ENCODE results near the gene MAP4K5. TPM values are rescaled to one million over a fixed set of nuclear protein-coding genes. Genes with fewer than 3 reads are reported as not detected.
"Not testable (repeated sequence)": the region's sequence is repeated elsewhere in the genome, so short reads cannot be mapped to it uniquely, and the experiment has no call there.

Gene MAP4K5
- total and polyA plus RNA-seq, 2 donors = 35.2 to 145 TPM

- Histone ChIP-seq H3K36me3 (ENCODE audit: insufficient read depth) (no peaks in the 10 kb centered on the region), H3K27ac (ENCODE audit: low read depth) (no peak overlapping the region), H3K4me1 (ENCODE audit: insufficient read depth) (peaks cover 1% of the 10 kb centered on the region), H3K4me3 (ENCODE audit: low read depth, low read length) (no peak overlapping the region)
- WGBS = 81% methylated on average over 6 of the region's 6 CpGs
- DNase-seq (ENCODE audit: extremely low spot score) = no peak
These were observed 7.4 kb downstream of the MAP4K5 start for GRCh38 chr14:50524731-50525515.

- Histone ChIP-seq H3K36me3 (ENCODE audit: insufficient read depth) (no peaks in the 10 kb centered on the region), H3K4me1 (ENCODE audit: insufficient read depth) (peaks cover 1% of the 10 kb centered on the region), H3K27ac (ENCODE audit: low read depth) (no peak overlapping the region), H3K4me3 (ENCODE audit: low read depth, low read length) (no peak overlapping the region)
- WGBS = 86% methylated on average over 2 of the region's 2 CpGs
- no peak for DNase-seq (ENCODE audit: extremely low spot score)
These were observed 8.3 kb downstream of the MAP4K5 start for GRCh38 chr14:50524060-50524459.

GRCh38 chr14:50523271-50524041 is 8.9 kb downstream of the MAP4K5 start:
- Histone ChIP-seq H3K36me3 (ENCODE audit: insufficient read depth) (no peaks in the 10 kb centered on the region), H3K4me1 (ENCODE audit: insufficient read depth) (peaks cover 1% of the 10 kb centered on the region), H3K27ac (ENCODE audit: low read depth) (no peak overlapping the region), H3K4me3 (ENCODE audit: low read depth, low read length) (no peak overlapping the region)
- no peak for DNase-seq (ENCODE audit: extremely low spot score)
- 85% methylated on average over 5 of the region's 5 CpGs for WGBS

- Histone ChIP-seq H3K4me1 (ENCODE audit: insufficient read depth) (peaks cover 1% of the 10 kb centered on the region), H3K4me3 (ENCODE audit: low read depth, low read length) (no peak overlapping the region), H3K27ac (ENCODE audit: low read depth) (peak overlapping the region; percentile 38), H3K36me3 (ENCODE audit: insufficient read depth) (no peaks in the 10 kb centered on the region)
- DNase-seq (ENCODE audit: extremely low spot score) = no peak
- WGBS = 52% methylated on average over 1 of the region's 1 CpG
These were observed 10.4 kb downstream of the MAP4K5 start for GRCh38 chr14:50521912-50522341.

- H3K27ac ChIP-seq (ENCODE audit: low read depth) = peak overlapping the region; percentile 50
- H3K4me1 ChIP-seq (ENCODE audit: insufficient read depth) = peaks cover 1% of the 10 kb centered on the region
- H3K4me3 ChIP-seq (ENCODE audit: low read depth, low read length) = no peak overlapping the region
- H3K36me3 ChIP-seq (ENCODE audit: insufficient read depth) = no peaks in the 10 kb centered on the region
- DNase-seq (ENCODE audit: extremely low spot score) = no peak
- WGBS = 48% methylated on average over 5 of the region's 5 CpGs
These were observed 11.2 kb downstream of the MAP4K5 start for GRCh38 chr14:50520947-50521815.

- H3K36me3 ChIP-seq (ENCODE audit: insufficient read depth) = peaks cover 2% of the 10 kb centered on the region
- H3K27ac ChIP-seq (ENCODE audit: low read depth) = no peak overlapping the region
- H3K4me1 ChIP-seq (ENCODE audit: insufficient read depth) = peaks cover 1% of the 10 kb centered on the region
- 95% methylated on average over 2 of the region's 2 CpGs for WGBS
- no peak overlapping the region for H3K4me3 ChIP-seq (ENCODE audit: low read depth, low read length)
- no peak for DNase-seq (ENCODE audit: extremely low spot score)
These were observed 16.3 kb downstream of the MAP4K5 start for GRCh38 chr14:50516091-50516490.

- no peak for DNase-seq (ENCODE audit: extremely low spot score)
- no peak overlapping the region for H3K27ac ChIP-seq (ENCODE audit: low read depth)
- WGBS = 93% methylated on average over 4 of the region's 4 CpGs
- H3K4me3 ChIP-seq (ENCODE audit: low read depth, low read length) = no peak overlapping the region
- H3K36me3 ChIP-seq (ENCODE audit: insufficient read depth) = peaks cover 2% of the 10 kb centered on the region
- no peaks in the 10 kb centered on the region for H3K4me1 ChIP-seq (ENCODE audit: insufficient read depth)
These were observed 19.9 kb downstream of the MAP4K5 start for GRCh38 chr14:50512463-50512862.

GRCh38 chr14:50510157-50510556 is 22.2 kb downstream of the MAP4K5 start:
- no peaks in the 10 kb centered on the region for H3K4me1 ChIP-seq (ENCODE audit: insufficient read depth)
- no peak overlapping the region for H3K4me3 ChIP-seq (ENCODE audit: low read depth, low read length)
- DNase-seq (ENCODE audit: extremely low spot score) = no peak
- H3K27ac ChIP-seq (ENCODE audit: low read depth) = no peak overlapping the region
- H3K36me3 ChIP-seq (ENCODE audit: insufficient read depth) = no peaks in the 10 kb centered on the region
- WGBS = 87% methylated on average over 7 of the region's 7 CpGs

GRCh38 chr14:50507078-50507477 is 25.3 kb downstream of the MAP4K5 start:
- not testable (repeated sequence) for H3K27ac ChIP-seq (ENCODE audit: low read depth); H3K36me3 ChIP-seq (ENCODE audit: insufficient read depth); DNase-seq (ENCODE audit: extremely low spot score); H3K4me1 ChIP-seq (ENCODE audit: insufficient read depth); H3K4me3 ChIP-seq (ENCODE audit: low read depth, low read length)
- 95% methylated on average over 1 of the region's 1 CpG for WGBS

GRCh38 chr14:50501642-50502041 is 30.7 kb downstream of the MAP4K5 start:
- no peak overlapping the region for H3K4me3 ChIP-seq (ENCODE audit: low read depth, low read length)
- no peaks in the 10 kb centered on the region for H3K4me1 ChIP-seq (ENCODE audit: insufficient read depth)
- DNase-seq (ENCODE audit: extremely low spot score) = no peak
- no peaks in the 10 kb centered on the region for H3K36me3 ChIP-seq (ENCODE audit: insufficient read depth)
- WGBS = 94% methylated on average over 2 of the region's 2 CpGs
- H3K27ac ChIP-seq (ENCODE audit: low read depth) = no peak overlapping the region

GRCh38 chr14:50497351-50497750 is 35.0 kb downstream of the MAP4K5 start:
- 49% methylated on average over 2 of the region's 2 CpGs for WGBS
- no peaks in the 10 kb centered on the region for H3K4me1 ChIP-seq (ENCODE audit: insufficient read depth)
- DNase-seq (ENCODE audit: extremely low spot score) = no peak
- H3K36me3 ChIP-seq (ENCODE audit: insufficient read depth) = peaks cover 3% of the 10 kb centered on the region
- no peak overlapping the region for H3K4me3 ChIP-seq (ENCODE audit: low read depth, low read length)
- no peak overlapping the region for H3K27ac ChIP-seq (ENCODE audit: low read depth)

- Histone ChIP-seq H3K4me3 (ENCODE audit: low read depth, low read length) (no peak overlapping the region), H3K36me3 (ENCODE audit: insufficient read depth) (no peaks in the 10 kb centered on the region), H3K4me1 (ENCODE audit: insufficient read depth) (no peaks in the 10 kb centered on the region), H3K27ac (ENCODE audit: low read depth) (no peak overlapping the region)
- 93% methylated on average over 3 of the region's 3 CpGs for WGBS
- DNase-seq (ENCODE audit: extremely low spot score) = no peak
These were observed 42.5 kb downstream of the MAP4K5 start for GRCh38 chr14:50489851-50490250.

- no peak for DNase-seq (ENCODE audit: extremely low spot score)
- no peak overlapping the region for H3K4me3 ChIP-seq (ENCODE audit: low read depth, low read length)
- H3K4me1 ChIP-seq (ENCODE audit: insufficient read depth) = no peaks in the 10 kb centered on the region
- H3K27ac ChIP-seq (ENCODE audit: low read depth) = no peak overlapping the region
- H3K36me3 ChIP-seq (ENCODE audit: insufficient read depth) = no peaks in the 10 kb centered on the region
- WGBS = 99% methylated on average over 1 of the region's 1 CpG
These were observed 43.8 kb downstream of the MAP4K5 start for GRCh38 chr14:50488521-50488920.

All from urinary bladder (tissue), 4 donors.